ENCODE measurements around the gene MMP13. TPM values are rescaled to one million over a fixed set of nuclear protein-coding genes. Genes with fewer than 3 reads are reported as not detected.
"Not testable (repeated sequence)": the region's sequence is repeated elsewhere in the genome, so short reads cannot be mapped to it uniquely, and the experiment has no call there.

Gene MMP13
- total RNA-seq, 1 donor from 2014 or later, result not detected

DNA sequence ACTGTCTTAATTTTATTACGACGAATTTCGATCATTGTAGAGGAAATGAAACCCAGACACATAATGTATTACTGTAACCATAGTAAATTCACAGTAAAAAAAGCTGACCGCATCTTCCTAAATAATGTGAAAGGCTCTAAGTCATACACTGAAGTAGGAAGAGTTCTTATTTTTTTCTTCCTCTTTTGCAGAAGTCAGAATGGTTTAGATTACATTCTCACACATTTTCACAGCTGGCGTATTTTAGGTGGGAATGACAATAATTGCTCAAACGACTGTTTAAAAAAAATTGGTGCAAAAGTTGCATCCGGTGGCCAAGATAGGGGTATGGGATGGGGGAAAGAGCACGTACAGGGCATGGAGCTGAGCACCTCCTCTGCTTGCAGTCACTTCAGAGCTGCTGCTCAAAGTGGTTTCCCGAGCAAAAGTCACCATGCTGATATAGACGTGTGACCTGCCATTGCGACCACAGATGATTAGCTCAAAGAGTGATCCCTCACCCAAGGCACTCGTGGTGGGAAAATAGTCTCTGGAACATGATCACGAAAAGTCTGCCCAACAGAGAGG, 35.3 kb downstream of the MMP13 start:
- Mint-ChIP-seq H3K4me1 (peaks cover 19% of the 10 kb centered on the region), H3K36me3 (ENCODE audit: low read depth) (no peaks in the 10 kb centered on the region), H3K9me3 (no peaks in the 10 kb centered on the region), H3K27ac (no peak overlapping the region), H3K27me3 (no peaks in the 10 kb centered on the region), H3K4me3 (peak overlapping the region; percentile 52)
- POLR2A ChIA-PET, result interaction anchor here (0.6 kb wide), 1 partner anchor 131 kb away, joined by 5 read pairs; no protein-coding TSS in a partner anchor
- no peak for DNase-seq
- peak; percentile 75 for ATAC-seq (ENCODE audit: low read depth)
- CTCF ChIA-PET, result interaction anchor here (0.6 to 0.9 kb wide), 2 partner anchors 10 to 21 kb away, joined by 3 read pairs; no protein-coding TSS in a partner anchor
- TF ChIP-seq CTCF (IDR thresholded peaks at IDR 0.05), result no peak
- intact Hi-C loops (cut with micrococcal nuclease), result no loop called here

- ATAC-seq (ENCODE audit: low read depth) (no peak), DNase-seq (no peak)
- no peak for TF ChIP-seq CTCF (IDR thresholded peaks at IDR 0.05)
- CTCF ChIA-PET, result interaction anchor here (0.8 to 1.3 kb wide), 3 partner anchors 21 to 26 kb away, joined by 3 to 13 read pairs (median 4); no protein-coding TSS in a partner anchor
- no peak overlapping the region for H3K4me3 Mint-ChIP-seq
- H3K27me3 Mint-ChIP-seq, result no peaks in the 10 kb centered on the region
- peaks cover 4% of the 10 kb centered on the region for H3K4me1 Mint-ChIP-seq
- no peaks in the 10 kb centered on the region for H3K36me3 Mint-ChIP-seq (ENCODE audit: low read depth)
- intact Hi-C loops (cut with micrococcal nuclease), result loop anchor here (5.0 kb wide), 1 partner anchor 137 kb away; no protein-coding TSS in a partner anchor
- no peaks in the 10 kb centered on the region for H3K9me3 Mint-ChIP-seq
- H3K27ac Mint-ChIP-seq, result no peak overlapping the region
- POLR2A ChIA-PET, result no interaction called here
Measured at GRCh38 chr11:102915044-102915375, 40.5 kb downstream of the MMP13 start.

DNA sequence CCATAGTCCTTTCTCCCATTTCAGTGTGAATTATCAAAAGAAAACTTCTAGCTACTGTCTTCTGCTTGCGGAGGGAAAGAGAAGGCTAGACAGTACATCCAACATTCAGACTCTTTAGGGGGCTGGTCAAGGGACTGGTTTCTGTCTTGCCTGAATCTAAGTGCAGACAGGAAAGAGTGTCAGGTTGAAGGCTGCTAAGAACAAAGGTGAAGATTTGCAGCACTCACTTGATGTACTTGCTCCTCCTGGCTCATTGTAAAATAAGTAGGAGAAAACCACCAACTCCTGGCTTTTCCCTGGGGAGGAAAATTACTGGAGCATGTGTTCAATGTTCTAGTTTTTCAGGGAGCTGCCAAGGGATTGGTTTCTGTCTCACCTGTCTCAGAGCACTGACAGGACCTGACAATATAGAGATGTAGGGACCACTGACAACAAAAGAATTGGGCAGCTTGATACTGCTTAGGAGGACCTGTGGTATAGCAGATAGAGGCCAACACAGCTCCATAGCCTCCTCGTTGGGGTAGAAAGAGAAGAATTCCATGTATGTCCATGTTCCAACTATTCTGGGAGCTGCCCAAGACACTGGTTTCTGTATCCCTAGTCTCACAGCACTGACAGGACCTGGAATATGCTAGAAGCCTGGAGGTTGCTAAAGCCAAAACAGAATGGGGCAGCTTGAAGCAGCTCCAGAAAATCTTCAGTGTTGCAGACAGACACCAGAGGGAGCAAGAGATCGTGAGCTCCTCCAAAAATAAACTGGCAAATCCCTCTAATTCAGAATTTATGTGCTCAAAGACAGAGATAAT, 41.1 kb downstream of the MMP13 start:
- DNase-seq, result no peak
- no peaks in the 10 kb centered on the region for H3K9me3 Mint-ChIP-seq
- H3K27ac Mint-ChIP-seq, result no peak overlapping the region
- H3K27me3 Mint-ChIP-seq, result peaks cover 1% of the 10 kb centered on the region
- CTCF ChIA-PET, result interaction anchor here (0.8 to 1.3 kb wide), 3 partner anchors 22 to 27 kb away, joined by 3 to 13 read pairs (median 4); no protein-coding TSS in a partner anchor
- H3K36me3 Mint-ChIP-seq (ENCODE audit: low read depth), result no peaks in the 10 kb centered on the region
- no peak overlapping the region for H3K4me3 Mint-ChIP-seq
- no peaks in the 10 kb centered on the region for H3K4me1 Mint-ChIP-seq
- POLR2A ChIA-PET, result no interaction called here
- no peak for TF ChIP-seq CTCF (IDR thresholded peaks at IDR 0.05)
- no peak for ATAC-seq (ENCODE audit: low read depth)
- intact Hi-C loops (cut with micrococcal nuclease), result loop anchor here (1.0 to 5.0 kb wide), 2 partner anchors 27 to 138 kb away; no protein-coding TSS in a partner anchor

DNA sequence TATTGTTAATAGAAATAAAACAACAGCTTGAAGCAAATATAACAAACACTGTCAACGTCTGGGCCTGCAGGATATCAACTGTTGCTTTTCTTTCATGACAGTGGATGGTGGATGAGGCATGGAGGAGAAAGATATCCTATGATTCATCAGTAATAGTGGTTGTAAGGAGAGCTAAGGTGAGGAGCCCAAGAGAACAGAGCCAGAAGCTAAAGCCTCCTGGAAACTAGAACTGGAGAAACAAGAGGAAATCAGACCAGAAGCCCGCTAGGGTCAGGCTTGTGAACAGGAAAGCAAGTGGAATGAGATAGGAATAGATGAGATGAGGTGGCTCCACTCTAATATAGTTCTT, 43.1 kb downstream of the MMP13 start:
- H3K27ac Mint-ChIP-seq, result no peak overlapping the region
- H3K4me1 Mint-ChIP-seq, result no peaks in the 10 kb centered on the region
- CTCF ChIA-PET, result interaction anchor here (1.5 kb wide), 1 partner anchor 28 kb away, joined by 5 read pairs; no protein-coding TSS in a partner anchor
- no peak for TF ChIP-seq CTCF (IDR thresholded peaks at IDR 0.05)
- no peak overlapping the region for H3K4me3 Mint-ChIP-seq
- DNase-seq (no peak), ATAC-seq (ENCODE audit: low read depth) (no peak)
- H3K9me3 Mint-ChIP-seq, result no peaks in the 10 kb centered on the region
- POLR2A ChIA-PET, result no interaction called here
- no peaks in the 10 kb centered on the region for H3K36me3 Mint-ChIP-seq (ENCODE audit: low read depth)
- peaks cover 15% of the 10 kb centered on the region for H3K27me3 Mint-ChIP-seq
- intact Hi-C loops (cut with micrococcal nuclease), result no loop called here

DNA sequence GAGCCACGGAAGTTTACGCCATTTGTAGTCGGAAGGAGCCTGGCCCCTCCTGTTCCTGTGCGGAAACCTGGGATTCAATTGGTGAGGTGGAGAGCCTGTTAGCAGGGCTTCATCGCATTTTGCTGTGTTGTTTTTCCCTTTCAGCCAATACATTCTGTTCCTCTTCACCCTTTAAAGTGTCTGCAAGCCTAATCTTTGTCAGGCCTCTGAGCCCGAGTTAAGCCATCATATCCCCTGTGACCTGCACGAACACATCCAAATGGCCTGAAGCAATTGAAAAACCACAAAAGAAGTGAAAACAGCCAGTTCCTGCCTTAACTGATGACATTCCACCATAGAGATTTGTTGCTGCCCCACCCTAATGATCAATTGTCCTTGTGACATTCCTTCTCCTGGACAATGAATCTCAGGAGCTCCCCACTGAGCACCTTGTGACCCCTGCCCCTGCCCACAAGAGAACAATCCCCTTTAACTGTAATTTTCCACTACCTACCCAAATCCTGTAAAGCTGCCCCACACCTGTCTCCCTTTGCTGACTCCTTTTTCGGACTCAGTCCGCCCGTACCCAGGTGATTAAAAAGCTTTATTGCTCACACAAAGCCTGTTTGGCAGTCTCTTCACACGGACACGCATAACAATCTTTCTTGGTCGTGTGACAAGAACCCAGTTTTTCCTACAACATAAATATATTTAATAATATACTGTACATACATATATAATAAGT, 43.6 kb downstream of the MMP13 start:
- no peaks in the 10 kb centered on the region for H3K9me3 Mint-ChIP-seq
- ATAC-seq (ENCODE audit: low read depth) (no peak), DNase-seq (no peak)
- intact Hi-C loops (cut with micrococcal nuclease), result no loop called here
- no peaks in the 10 kb centered on the region for H3K4me1 Mint-ChIP-seq
- H3K36me3 Mint-ChIP-seq (ENCODE audit: low read depth), result no peaks in the 10 kb centered on the region
- no peak for TF ChIP-seq CTCF (IDR thresholded peaks at IDR 0.05)
- ChIA-PET CTCF (interaction anchor here (1.5 kb wide), 1 partner anchor 29 kb away, joined by 5 read pairs; no protein-coding TSS in a partner anchor), POLR2A (no interaction called here)
- H3K4me3 Mint-ChIP-seq, result no peak overlapping the region
- no peak overlapping the region for H3K27ac Mint-ChIP-seq
- H3K27me3 Mint-ChIP-seq, result peaks cover 15% of the 10 kb centered on the region

GRCh38 chr11:102905848-102906247, 49.7 kb downstream of the MMP13 start:
- H3K9me3 Mint-ChIP-seq; ATAC-seq (ENCODE audit: low read depth); H3K4me1 Mint-ChIP-seq; intact Hi-C loops (cut with micrococcal nuclease); H3K27ac Mint-ChIP-seq; POLR2A ChIA-PET; H3K4me3 Mint-ChIP-seq; DNase-seq; CTCF ChIA-PET; H3K36me3 Mint-ChIP-seq (ENCODE audit: low read depth): not testable (repeated sequence)
- peaks cover 18% of the 10 kb centered on the region for H3K27me3 Mint-ChIP-seq

- POLR2A ChIA-PET; H3K27ac Mint-ChIP-seq; H3K9me3 Mint-ChIP-seq; H3K4me1 Mint-ChIP-seq; intact Hi-C loops (cut with micrococcal nuclease); H3K4me3 Mint-ChIP-seq; DNase-seq; H3K36me3 Mint-ChIP-seq (ENCODE audit: low read depth); CTCF ChIA-PET; ATAC-seq (ENCODE audit: low read depth): not testable (repeated sequence)
- peaks cover 13% of the 10 kb centered on the region for H3K27me3 Mint-ChIP-seq
Measured at GRCh38 chr11:102903895-102904294, 51.6 kb downstream of the MMP13 start.
